ENCODE results near the gene MKRN2. TPM values are rescaled to one million over a fixed set of nuclear protein-coding genes. Genes with fewer than 3 reads are reported as not detected.
A peak's percentile ranks its signal among the peaks of the same experiment; 100 is the strongest.

The MKRN2 gene
- total RNA-seq, 2 donors from 2014 or later: 31.2 to 32.4 TPM

GRCh38 chr3:12560505-12561190 lies 3.8 kb downstream of the MKRN2 start:
- H3K4me3 Mint-ChIP-seq: peak overlapping the region; percentile 7 to 29
- peaks cover 66% of the 10 kb centered on the region for H3K4me1 Mint-ChIP-seq (ENCODE audit: low read depth)
- H3K27ac Mint-ChIP-seq: peak overlapping the region; percentile 18
- peaks cover 3% of the 10 kb centered on the region for H3K27me3 Mint-ChIP-seq (ENCODE audit: low read depth)
- peaks cover 5 to 9% of the 10 kb centered on the region in 2 donors for H3K36me3 Mint-ChIP-seq (ENCODE audit: insufficient read depth in 2 of 2)
- DNase-seq: peak; percentile 8 to 39
- peak; percentile 33 to 65 for ATAC-seq (replicated peaks in 1 of 2)
- H3K9me3 Mint-ChIP-seq: peaks cover 0 to 2% of the 10 kb centered on the region in 2 donors

GRCh38 chr3:12561397-12561796 lies 4.5 kb downstream of the MKRN2 start:
- peak overlapping the region; percentile 18 for H3K27ac Mint-ChIP-seq
- H3K4me3 Mint-ChIP-seq: peak overlapping the region in 1 of 2 donors; percentile 29
- H3K9me3 Mint-ChIP-seq: peaks cover 4 to 5% of the 10 kb centered on the region in 2 donors
- H3K4me1 Mint-ChIP-seq (ENCODE audit: low read depth): peaks cover 65% of the 10 kb centered on the region
- no peak for ATAC-seq (replicated peaks in 1 of 2)
- no peak for DNase-seq
- H3K27me3 Mint-ChIP-seq (ENCODE audit: low read depth): no peaks in the 10 kb centered on the region
- H3K36me3 Mint-ChIP-seq (ENCODE audit: insufficient read depth in 2 of 2): peaks cover 7 to 13% of the 10 kb centered on the region in 2 donors

GRCh38 chr3:12562451-12562850 lies 5.6 kb downstream of the MKRN2 start:
- Mint-ChIP-seq H3K9me3 (peaks cover 7 to 8% of the 10 kb centered on the region in 2 donors), H3K36me3 (ENCODE audit: insufficient read depth in 2 of 2) (peaks cover 10 to 17% of the 10 kb centered on the region in 2 donors), H3K4me3 (no peak overlapping the region), H3K27ac (no peak overlapping the region), H3K27me3 (ENCODE audit: low read depth) (no peaks in the 10 kb centered on the region), H3K4me1 (ENCODE audit: low read depth) (peaks cover 67% of the 10 kb centered on the region)
- no peak for DNase-seq
- no peak for ATAC-seq (replicated peaks in 1 of 2)

- Mint-ChIP-seq H3K4me3 (no peak overlapping the region), H3K4me1 (ENCODE audit: low read depth) (peaks cover 21% of the 10 kb centered on the region), H3K9me3 (peaks cover 7 to 8% of the 10 kb centered on the region in 2 donors), H3K27me3 (ENCODE audit: low read depth) (no peaks in the 10 kb centered on the region), H3K27ac (peak overlapping the region; percentile 43), H3K36me3 (ENCODE audit: insufficient read depth in 2 of 2) (peaks cover 18 to 32% of the 10 kb centered on the region in 2 donors)
- ATAC-seq (replicated peaks in 1 of 2): no peak
- no peak for DNase-seq
These were observed 10.1 kb downstream of the MKRN2 start for GRCh38 chr3:12566976-12567375.

- ATAC-seq (replicated peaks in 1 of 2) (no peak), DNase-seq (no peak)
- Mint-ChIP-seq H3K36me3 (ENCODE audit: insufficient read depth in 2 of 2) (peaks cover 19 to 39% of the 10 kb centered on the region in 2 donors), H3K27me3 (ENCODE audit: low read depth) (no peaks in the 10 kb centered on the region), H3K4me1 (ENCODE audit: low read depth) (peaks cover 13% of the 10 kb centered on the region), H3K9me3 (peaks cover 7 to 8% of the 10 kb centered on the region in 2 donors), H3K27ac (no peak overlapping the region), H3K4me3 (no peak overlapping the region)
These were observed 11.9 kb downstream of the MKRN2 start for GRCh38 chr3:12568747-12569146.

GRCh38 chr3:12569836-12570235 lies 12.9 kb downstream of the MKRN2 start:
- ATAC-seq (replicated peaks in 1 of 2): no peak
- H3K27ac Mint-ChIP-seq: peak overlapping the region; percentile 48
- H3K4me1 Mint-ChIP-seq (ENCODE audit: low read depth): peaks cover 11% of the 10 kb centered on the region
- no peak for DNase-seq
- peaks cover 20 to 41% of the 10 kb centered on the region in 2 donors for H3K36me3 Mint-ChIP-seq (ENCODE audit: insufficient read depth in 2 of 2)
- H3K27me3 Mint-ChIP-seq (ENCODE audit: low read depth): no peaks in the 10 kb centered on the region
- no peak overlapping the region for H3K4me3 Mint-ChIP-seq
- H3K9me3 Mint-ChIP-seq: peaks cover 7 to 8% of the 10 kb centered on the region in 2 donors

GRCh38 chr3:12571986-12572385 lies 15.1 kb downstream of the MKRN2 start:
- ATAC-seq (replicated peaks in 1 of 2) (no peak), DNase-seq (no peak)
- Mint-ChIP-seq H3K4me1 (ENCODE audit: low read depth) (no peaks in the 10 kb centered on the region), H3K4me3 (no peak overlapping the region), H3K9me3 (peaks cover under 1% of the 10 kb centered on the region in 2 donors), H3K36me3 (ENCODE audit: insufficient read depth in 2 of 2) (peaks cover 22 to 51% of the 10 kb centered on the region in 2 donors), H3K27ac (no peak overlapping the region), H3K27me3 (ENCODE audit: low read depth) (no peaks in the 10 kb centered on the region)

GRCh38 chr3:12574131-12574530 lies 17.2 kb downstream of the MKRN2 start:
- H3K36me3 Mint-ChIP-seq (ENCODE audit: insufficient read depth in 2 of 2): peaks cover 29 to 60% of the 10 kb centered on the region in 2 donors
- H3K4me1 Mint-ChIP-seq (ENCODE audit: low read depth): no peaks in the 10 kb centered on the region
- no peaks in the 10 kb centered on the region for H3K27me3 Mint-ChIP-seq (ENCODE audit: low read depth)
- no peak overlapping the region for H3K27ac Mint-ChIP-seq
- H3K4me3 Mint-ChIP-seq: no peak overlapping the region
- DNase-seq (no peak), ATAC-seq (replicated peaks in 1 of 2) (no peak)
- H3K9me3 Mint-ChIP-seq: no peaks in the 10 kb centered on the region

- Mint-ChIP-seq H3K4me1 (ENCODE audit: low read depth) (no peaks in the 10 kb centered on the region), H3K9me3 (no peaks in the 10 kb centered on the region), H3K27ac (no peak overlapping the region), H3K4me3 (no peak overlapping the region), H3K36me3 (ENCODE audit: insufficient read depth in 2 of 2) (peaks cover 28 to 59% of the 10 kb centered on the region in 2 donors), H3K27me3 (ENCODE audit: low read depth) (no peaks in the 10 kb centered on the region)
- DNase-seq (no peak), ATAC-seq (replicated peaks in 1 of 2) (no peak)
These were observed 17.8 kb downstream of the MKRN2 start for GRCh38 chr3:12574661-12575060.

GRCh38 chr3:12577379-12577778 lies 20.5 kb downstream of the MKRN2 start:
- H3K4me3 Mint-ChIP-seq: no peak overlapping the region
- H3K4me1 Mint-ChIP-seq (ENCODE audit: low read depth): no peaks in the 10 kb centered on the region
- no peak for DNase-seq
- ATAC-seq (replicated peaks in 1 of 2): no peak
- peaks cover 25 to 47% of the 10 kb centered on the region in 2 donors for H3K36me3 Mint-ChIP-seq (ENCODE audit: insufficient read depth in 2 of 2)
- peak overlapping the region; percentile 88 for H3K27ac Mint-ChIP-seq
- H3K27me3 Mint-ChIP-seq (ENCODE audit: low read depth): no peaks in the 10 kb centered on the region
- no peaks in the 10 kb centered on the region for H3K9me3 Mint-ChIP-seq

- H3K27me3 Mint-ChIP-seq (ENCODE audit: low read depth): no peaks in the 10 kb centered on the region
- DNase-seq (no peak), ATAC-seq (replicated peaks in 1 of 2) (no peak)
- H3K27ac Mint-ChIP-seq: peak overlapping the region; percentile 78
- peaks cover 23 to 43% of the 10 kb centered on the region in 2 donors for H3K36me3 Mint-ChIP-seq (ENCODE audit: insufficient read depth in 2 of 2)
- no peaks in the 10 kb centered on the region for H3K4me1 Mint-ChIP-seq (ENCODE audit: low read depth)
- no peak overlapping the region for H3K4me3 Mint-ChIP-seq
- H3K9me3 Mint-ChIP-seq: no peaks in the 10 kb centered on the region
These were observed 21.9 kb downstream of the MKRN2 start for GRCh38 chr3:12578742-12579141.

GRCh38 chr3:12579456-12579855 lies 22.6 kb downstream of the MKRN2 start:
- Mint-ChIP-seq H3K4me3 (no peak overlapping the region), H3K36me3 (ENCODE audit: insufficient read depth in 2 of 2) (peaks cover 23 to 41% of the 10 kb centered on the region in 2 donors), H3K4me1 (ENCODE audit: low read depth) (no peaks in the 10 kb centered on the region), H3K27ac (peak overlapping the region; percentile 78), H3K27me3 (ENCODE audit: low read depth) (no peaks in the 10 kb centered on the region), H3K9me3 (no peaks in the 10 kb centered on the region)
- ATAC-seq (replicated peaks in 1 of 2): no peak
- no peak for DNase-seq

- Mint-ChIP-seq H3K27me3 (ENCODE audit: low read depth) (no peaks in the 10 kb centered on the region), H3K4me1 (ENCODE audit: low read depth) (no peaks in the 10 kb centered on the region), H3K27ac (peak overlapping the region; percentile 29), H3K4me3 (no peak overlapping the region), H3K36me3 (ENCODE audit: insufficient read depth in 2 of 2) (peaks cover 23 to 43% of the 10 kb centered on the region in 2 donors), H3K9me3 (no peaks in the 10 kb centered on the region)
- ATAC-seq (replicated peaks in 1 of 2) (no peak), DNase-seq (no peak)
These were observed 23.0 kb downstream of the MKRN2 start for GRCh38 chr3:12579905-12580304.

- DNase-seq (no peak), ATAC-seq (replicated peaks in 1 of 2) (no peak)
- H3K27ac Mint-ChIP-seq: peak overlapping the region; percentile 56
- no peaks in the 10 kb centered on the region for H3K9me3 Mint-ChIP-seq
- H3K4me3 Mint-ChIP-seq: no peak overlapping the region
- peaks cover 7 to 19% of the 10 kb centered on the region in 2 donors for H3K36me3 Mint-ChIP-seq (ENCODE audit: insufficient read depth in 2 of 2)
- H3K27me3 Mint-ChIP-seq (ENCODE audit: low read depth): no peaks in the 10 kb centered on the region
- no peaks in the 10 kb centered on the region for H3K4me1 Mint-ChIP-seq (ENCODE audit: low read depth)
These were observed 25.8 kb downstream of the MKRN2 start for GRCh38 chr3:12582730-12583129.
